NK-92 (cell line): ENCODE data around the gene NEB.
"Not testable (repeated sequence)": the region's sequence is repeated elsewhere in the genome, so short reads cannot be mapped to it uniquely, and the experiment has no call there.

ENCODE experiments used
- DNase-seq: peaks from one replicate; lab custom pipeline; 2025; ENCODE audit not compliant: unreplicated experiment; lab: John Stamatoyannopoulos, UW

The NEB gene

GRCh38 chr2:151761687-151762086 lies 27.4 kb upstream of the NEB start:
- no peak for DNase-seq

DNA sequence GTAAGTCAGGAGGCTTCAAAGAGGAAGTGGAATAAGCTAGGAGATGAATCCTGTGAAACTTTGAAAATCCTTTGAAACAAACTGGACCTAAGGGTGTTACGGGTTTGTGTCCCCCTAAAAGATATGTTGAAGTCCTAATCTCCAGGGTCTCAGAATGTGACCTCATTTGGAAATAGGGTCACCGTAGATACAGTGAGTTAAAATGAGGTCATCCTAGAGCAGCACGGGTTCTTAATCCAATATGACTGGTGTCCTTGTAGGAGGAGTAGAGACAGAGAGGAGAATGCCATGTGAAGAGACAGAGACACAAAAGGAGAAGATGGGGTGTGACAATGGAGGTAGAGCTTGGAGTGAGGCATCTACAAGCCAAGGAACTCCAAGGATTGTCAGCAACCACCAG lies 26.9 kb upstream of the NEB start:
- DNase-seq, result no peak

DNA sequence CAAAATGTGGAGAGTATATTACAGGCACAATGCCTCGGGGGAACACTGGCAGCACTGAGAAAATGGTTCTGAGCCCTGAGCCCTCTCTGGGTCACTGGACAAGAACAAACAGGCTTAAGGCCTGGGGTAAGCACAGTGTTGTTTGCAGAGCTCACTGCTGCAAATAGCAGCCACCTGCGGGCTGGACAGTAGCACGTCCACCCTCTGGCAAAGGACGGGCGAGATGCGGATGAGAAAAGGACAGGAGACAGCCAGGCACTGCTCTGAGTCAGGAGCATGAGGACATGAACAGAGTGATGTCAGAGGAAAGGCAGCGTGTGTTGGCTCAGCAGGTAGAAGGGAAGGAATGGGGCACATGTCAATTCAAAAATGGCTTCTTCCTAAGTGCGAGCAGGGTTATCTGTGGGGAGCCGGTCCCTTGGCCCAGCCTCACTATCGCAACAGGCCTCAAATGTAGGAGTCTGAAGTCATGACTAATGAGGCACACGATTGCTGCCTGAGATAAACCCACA lies 25.9 kb upstream of the NEB start:
- no peak for DNase-seq

- no peak for DNase-seq
Measured at GRCh38 chr2:151758744-151759143, 24.5 kb upstream of the NEB start.

DNA sequence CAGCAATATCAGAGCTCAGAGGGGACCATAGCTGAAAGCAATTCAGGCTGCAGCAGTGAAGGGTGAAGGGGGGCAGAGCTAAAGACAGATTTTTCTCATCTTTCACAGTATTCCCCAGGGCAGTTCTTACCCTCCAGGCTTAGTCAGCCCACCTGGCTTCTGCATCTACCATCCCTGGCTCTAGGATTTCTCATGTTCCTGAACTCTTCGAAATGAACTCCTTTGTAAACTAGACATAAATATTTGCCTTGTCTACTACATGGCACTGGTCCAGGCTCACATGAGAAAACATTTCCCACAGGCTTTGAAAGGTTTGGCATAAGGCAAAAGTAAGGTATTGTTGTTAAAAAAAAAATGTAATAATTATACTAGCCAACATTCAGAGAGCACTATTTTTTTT lies 23.6 kb upstream of the NEB start:
- no peak for DNase-seq

DNA sequence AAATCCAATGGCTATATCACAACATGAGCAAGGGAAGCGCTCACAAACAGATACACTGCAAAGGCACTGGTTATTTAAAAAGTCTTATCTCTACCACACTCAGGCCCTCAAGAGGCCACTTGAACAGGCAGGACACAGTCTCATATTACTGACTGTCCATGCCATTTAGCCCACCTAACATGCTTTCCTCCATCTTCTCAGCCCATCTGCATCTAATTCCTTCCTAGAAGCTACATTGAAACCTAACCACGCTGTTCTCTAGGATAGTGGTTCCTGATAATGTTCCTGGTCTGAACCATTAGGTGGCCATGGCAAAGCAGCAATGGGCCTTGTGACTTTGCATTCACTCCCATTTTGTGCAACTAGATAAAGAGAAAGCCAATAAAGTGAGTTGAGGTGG lies 22.5 kb upstream of the NEB start:
- DNase-seq, result no peak

- DNase-seq, result no peak
Measured at GRCh38 chr2:151754253-151754897, 20.1 kb upstream of the NEB start.

- no peak for DNase-seq
Measured at GRCh38 chr2:151753540-151753939, 19.3 kb upstream of the NEB start.

GRCh38 chr2:151745261-151745660 lies 11.0 kb upstream of the NEB start:
- DNase-seq, result not testable (repeated sequence)

DNA sequence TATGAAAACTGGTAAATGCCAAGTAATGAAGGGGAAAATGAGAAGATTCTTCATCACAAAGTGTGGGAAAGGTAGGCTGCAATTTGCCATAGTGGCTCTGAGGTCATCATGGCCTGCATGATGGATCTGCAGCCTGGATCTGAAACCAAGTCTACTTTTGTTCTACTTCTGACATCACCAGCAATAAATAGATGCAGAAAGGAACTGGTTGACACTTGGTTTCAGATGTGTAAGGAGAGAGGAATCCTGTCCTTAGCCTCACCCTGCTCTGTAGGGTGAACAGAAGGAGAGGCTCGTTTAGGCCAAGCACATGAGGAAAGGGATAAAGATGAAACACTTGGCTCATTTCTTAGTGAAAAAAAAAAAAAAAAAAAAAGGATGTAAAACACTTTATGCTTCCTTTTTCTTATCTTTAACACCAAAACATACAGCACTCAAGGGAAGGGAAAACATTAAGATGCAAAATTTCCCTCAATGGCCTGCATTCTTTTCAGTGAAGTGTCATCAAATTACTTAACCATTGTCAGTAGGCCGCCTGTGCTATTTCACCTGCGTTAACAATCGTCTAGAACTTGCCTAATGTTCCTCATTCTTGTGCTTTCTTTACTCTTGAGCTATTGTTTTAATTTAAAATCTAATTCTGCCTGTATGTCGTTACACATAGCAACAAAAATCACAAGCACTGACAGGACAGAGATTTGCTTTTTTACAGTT lies 3.9 kb downstream of the NEB start:
- no peak for DNase-seq

GRCh38 chr2:151729837-151730236 lies 4.4 kb downstream of the NEB start:
- DNase-seq, result no peak

DNA sequence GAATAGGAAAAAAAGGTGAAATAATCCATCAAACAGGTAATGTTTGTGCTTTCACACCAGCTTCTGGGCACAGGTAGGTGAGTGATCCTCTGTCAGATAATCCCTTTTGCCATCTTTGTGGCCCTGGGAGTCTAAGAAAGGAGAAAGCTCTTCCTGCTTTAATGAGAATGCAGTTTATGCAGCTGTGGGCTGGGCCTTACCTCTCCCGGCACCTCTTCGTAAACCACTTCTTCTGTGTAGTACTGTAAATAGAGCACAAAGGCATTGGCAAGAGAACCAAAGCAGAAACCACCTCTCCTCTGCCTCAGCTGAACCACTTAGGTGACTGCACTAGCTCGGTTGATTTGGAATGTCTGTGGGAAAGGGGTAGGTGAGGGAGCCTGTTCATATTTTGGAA lies 4.9 kb downstream of the NEB start:
- DNase-seq, result no peak

DNA sequence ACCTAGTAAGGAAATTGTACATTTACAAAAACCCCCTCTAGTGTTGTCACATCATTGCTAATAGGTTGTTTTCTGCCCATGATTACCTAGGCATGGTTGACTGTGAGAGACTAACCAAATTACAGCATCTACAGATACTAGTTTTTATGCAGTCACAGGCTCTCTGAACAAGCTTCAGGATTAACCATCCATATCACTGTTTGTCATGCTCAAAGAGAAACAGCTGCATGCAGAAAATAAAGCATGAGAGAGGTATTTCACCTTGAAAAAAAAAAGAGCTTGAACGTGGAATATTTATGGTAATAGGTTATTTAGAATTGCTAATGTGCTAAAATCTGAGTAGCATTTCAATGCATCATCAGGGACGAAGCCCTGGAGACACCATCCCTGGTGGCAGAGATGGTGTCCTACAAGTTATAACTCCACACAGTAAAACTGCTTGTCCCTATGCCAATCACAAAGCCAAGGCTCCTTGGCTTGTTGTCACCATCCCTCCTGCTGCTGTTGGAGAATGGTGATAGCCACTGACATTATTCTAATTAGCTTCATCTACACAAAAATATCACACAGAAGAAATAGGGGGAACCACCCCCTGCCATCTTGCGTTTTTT lies 5.4 kb downstream of the NEB start:
- no peak for DNase-seq

- DNase-seq, result no peak
Measured at GRCh38 chr2:151727593-151728552, 6.4 kb downstream of the NEB start.

DNA sequence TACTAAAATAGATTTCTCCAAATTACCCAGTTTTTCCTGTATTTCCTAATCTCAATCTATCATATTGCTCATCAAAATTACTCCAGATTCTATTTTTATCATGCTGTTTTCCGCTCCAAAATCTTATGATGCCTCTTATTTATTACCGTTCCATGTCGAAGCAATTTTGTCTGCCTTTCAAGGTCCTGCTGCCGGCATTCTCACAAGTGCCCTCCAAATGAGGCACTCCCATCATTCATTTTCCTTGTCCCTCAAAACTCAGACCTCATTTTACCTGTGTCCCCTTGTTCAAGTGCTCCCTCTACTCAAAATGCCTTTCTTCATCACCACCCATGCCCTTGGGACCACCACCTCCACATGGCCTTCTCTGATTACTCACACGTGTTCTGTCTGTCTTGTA lies 13.1 kb downstream of the NEB start:
- DNase-seq, result no peak

DNA sequence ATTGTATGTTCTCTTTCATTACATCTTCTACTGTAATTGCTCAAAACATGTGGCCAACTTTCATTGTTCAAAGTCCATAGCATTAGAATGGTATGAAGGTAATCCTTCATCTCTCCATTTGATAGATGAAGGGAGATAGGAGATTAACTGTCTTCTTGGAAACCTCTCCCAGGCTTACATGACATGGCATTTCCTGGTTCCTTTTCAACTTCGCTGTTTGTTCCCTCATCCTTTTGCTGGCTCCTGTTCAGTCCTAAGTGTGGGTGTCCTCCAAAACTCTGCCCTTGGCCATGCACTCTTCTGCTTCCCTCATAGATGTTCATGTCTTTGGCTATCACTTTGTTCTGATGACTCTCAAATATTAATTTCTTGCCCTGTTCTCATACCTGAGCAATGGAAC lies 13.8 kb downstream of the NEB start:
- DNase-seq, result no peak

- DNase-seq, result no peak
Measured at GRCh38 chr2:151718796-151719195, 15.5 kb downstream of the NEB start.

GRCh38 chr2:151718247-151718646 lies 16.0 kb downstream of the NEB start:
- no peak for DNase-seq

- no peak for DNase-seq
Measured at GRCh38 chr2:151716721-151717120, 17.6 kb downstream of the NEB start.

- no peak for DNase-seq
Measured at GRCh38 chr2:151713291-151713903, 20.9 kb downstream of the NEB start.

DNA sequence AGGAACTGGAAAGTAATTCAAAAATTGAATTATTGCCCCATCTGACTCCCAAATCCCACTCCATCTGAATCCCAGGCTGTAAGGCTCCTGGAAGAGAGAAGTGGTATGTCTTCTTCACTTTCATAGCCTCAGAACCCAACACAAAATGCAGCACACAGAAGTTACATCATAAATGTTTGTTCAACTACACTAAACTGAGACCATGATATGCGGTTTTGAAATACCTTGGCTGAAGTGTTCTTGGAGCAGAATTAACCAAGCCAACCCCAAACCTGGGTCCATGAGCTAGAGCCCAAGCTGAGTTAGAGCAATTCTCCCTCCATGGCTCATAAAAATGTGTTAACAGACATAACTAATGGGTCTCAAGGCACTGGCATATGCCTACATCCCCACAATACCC lies 23.3 kb downstream of the NEB start:
- no peak for DNase-seq
